Heart left ventricle (tissue), 13 donors: ENCODE measurements around the gene CHD2.

Experiments used
- POLR2A ChIP-seq, 2 donors: fragments of 450-650 bp; IDR thresholded peaks; one replicate each; pipeline ENCODE4 v1.6.1; 2017; ENCODE audit warnings: antibody characterized with exemption in 2 of 2, mild to moderate bottlenecking in 2 of 2, moderate library complexity in 2 of 2
- TF ChIP-seq, protein P1 (sequence below), 12 donors: fragments of 200-600 bp; sonication (generic) in 4 of 12; IDR thresholded peaks; one replicate each; pipeline versions ENCODE4 v1.5.0 to v1.8.0; 2018 to 2022; ENCODE audit warnings: antibody characterized with exemption in 12 of 12, mild to moderate bottlenecking in 5 of 12
- donor health status: ischemic (EF 13 %, LVEDD 7.1; RV severe dilation, severe dysfunction).
- donor health status: DM: no; HTN: yes; CAD: no.
- donor health status: DM: no; HTN: no; CAD: no.
- donor health status: ischemic (EF 25% LVEDD 6.9; RV normal size, moderate dysfunction).
- donor health status: ischemic (EF 25% LVEDD 5.7; RV mildly dilated, moderate dysfunction).
- donor health status: ischemic (EF 35%, LVEDD 5.7; RV mildly dilated, moderate dysfunction).
- donor health status: nonischemic (EF 11% LVEDD 7.7; RV severe dilation, severe dysfunction).
- donor health status: DM: yes; HTN: yes; CAD: no.
- donor health status: PGD.
- donor health status: ischemic (EF 29% LVEDD 5.4; RV normal size, mild dysfunction).
- donor health status: nonischemic (EF 23%, LVEDD 6.1; RV moderate dilation, normal function).

DNA sequence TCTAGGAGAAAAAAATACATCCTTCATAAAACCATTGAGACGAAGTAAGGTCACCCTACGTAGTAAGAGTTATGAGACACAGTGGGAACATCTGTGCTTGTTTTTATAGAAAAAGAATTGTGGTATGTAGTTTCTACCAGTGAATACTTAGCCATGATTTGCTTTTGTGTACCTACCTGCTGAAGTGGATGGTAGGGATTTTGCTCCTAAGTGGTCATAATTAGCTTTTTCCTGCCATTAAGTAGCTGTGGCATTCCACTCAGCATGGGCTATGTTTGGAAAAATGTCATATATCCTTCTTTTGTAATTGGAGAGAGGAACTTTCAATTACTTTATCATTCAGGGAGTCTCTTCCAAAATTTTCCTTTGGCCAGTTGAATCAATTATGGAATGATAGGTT, 63.7 kb downstream of the CHD2 start:
- TF ChIP-seq, protein P1, sequence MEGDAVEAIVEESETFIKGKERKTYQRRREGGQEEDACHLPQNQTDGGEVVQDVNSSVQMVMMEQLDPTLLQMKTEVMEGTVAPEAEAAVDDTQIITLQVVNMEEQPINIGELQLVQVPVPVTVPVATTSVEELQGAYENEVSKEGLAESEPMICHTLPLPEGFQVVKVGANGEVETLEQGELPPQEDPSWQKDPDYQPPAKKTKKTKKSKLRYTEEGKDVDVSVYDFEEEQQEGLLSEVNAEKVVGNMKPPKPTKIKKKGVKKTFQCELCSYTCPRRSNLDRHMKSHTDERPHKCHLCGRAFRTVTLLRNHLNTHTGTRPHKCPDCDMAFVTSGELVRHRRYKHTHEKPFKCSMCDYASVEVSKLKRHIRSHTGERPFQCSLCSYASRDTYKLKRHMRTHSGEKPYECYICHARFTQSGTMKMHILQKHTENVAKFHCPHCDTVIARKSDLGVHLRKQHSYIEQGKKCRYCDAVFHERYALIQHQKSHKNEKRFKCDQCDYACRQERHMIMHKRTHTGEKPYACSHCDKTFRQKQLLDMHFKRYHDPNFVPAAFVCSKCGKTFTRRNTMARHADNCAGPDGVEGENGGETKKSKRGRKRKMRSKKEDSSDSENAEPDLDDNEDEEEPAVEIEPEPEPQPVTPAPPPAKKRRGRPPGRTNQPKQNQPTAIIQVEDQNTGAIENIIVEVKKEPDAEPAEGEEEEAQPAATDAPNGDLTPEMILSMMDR (IDR thresholded peaks at IDR 0.05): no peak
- no peak for TF ChIP-seq POLR2A (IDR thresholded peaks at IDR 0.05)
